DMS153 treated with DMSO at 0.1 percent for 48 hours (cell line): ENCODE data around the gene SNX22.

Experiments
- DNase-seq: peaks from one replicate; lab custom pipeline; 2025; ENCODE audit not compliant: unreplicated experiment; lab: John Stamatoyannopoulos, UW

Gene SNX22

DNA sequence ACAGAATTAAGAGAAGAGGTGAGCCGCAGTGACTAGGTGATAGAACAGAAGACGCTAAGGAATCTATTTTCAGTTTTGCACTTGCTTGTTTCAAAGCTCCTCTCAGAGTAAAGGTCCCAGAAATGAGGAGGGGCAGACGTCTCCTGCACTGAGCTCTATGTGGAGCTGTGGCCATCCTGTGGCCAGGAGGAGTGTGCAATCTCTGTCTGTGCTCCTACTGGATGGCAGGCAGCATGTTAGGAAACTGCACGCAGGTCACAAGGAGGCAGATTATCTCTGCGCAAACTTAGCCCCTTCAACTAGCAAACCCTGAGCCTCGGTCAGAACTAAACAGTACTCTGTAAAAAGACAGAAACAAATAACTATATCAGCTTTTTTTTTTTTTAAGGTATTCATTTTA, 42.4 kb downstream of the SNX22 start:
- DNase-seq, result no peak

- DNase-seq, result no peak
These were observed 45.9 kb downstream of the SNX22 start for GRCh38 chr15:64197425-64197824.

- DNase-seq, result no peak
These were observed 53.7 kb downstream of the SNX22 start for GRCh38 chr15:64205202-64205601.
